ENCODE data around the gene FYTTD1.

FYTTD1 gene

DNA sequence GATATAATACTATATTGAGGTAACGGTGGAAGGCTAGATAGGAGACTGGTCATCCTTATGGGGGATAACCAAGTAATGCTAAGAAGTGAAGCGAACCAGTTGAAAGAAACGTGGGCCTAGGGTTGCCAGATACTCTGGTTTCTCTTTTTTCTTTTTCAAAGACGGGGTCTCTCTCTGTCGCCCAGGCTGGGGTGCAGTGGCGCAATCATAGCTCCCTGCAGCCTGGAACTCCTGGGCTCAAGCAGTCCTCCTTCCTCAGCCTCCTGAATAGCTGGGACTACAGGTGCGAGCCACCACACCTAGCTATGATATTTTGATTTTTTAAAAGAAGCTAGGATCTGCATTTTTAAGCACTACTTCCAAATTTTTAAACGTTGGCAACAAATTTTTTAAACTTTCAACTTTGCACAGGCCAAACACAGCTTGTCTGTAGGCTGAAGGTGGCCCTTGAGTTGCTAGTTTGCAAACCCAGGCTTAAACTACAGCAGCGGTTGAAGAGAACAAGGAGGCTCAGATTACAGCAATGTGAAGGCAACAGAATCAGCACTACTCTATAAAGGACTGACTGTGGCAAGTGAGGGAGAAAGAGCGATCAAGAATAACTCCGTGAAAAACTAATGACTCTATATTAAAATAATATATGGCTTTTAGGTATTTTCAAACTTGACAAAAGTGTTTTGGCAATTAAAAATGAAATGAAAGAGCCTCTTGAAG lies 11.8 kb upstream of the FYTTD1 start:
- DNase-seq, result no peak

DNA sequence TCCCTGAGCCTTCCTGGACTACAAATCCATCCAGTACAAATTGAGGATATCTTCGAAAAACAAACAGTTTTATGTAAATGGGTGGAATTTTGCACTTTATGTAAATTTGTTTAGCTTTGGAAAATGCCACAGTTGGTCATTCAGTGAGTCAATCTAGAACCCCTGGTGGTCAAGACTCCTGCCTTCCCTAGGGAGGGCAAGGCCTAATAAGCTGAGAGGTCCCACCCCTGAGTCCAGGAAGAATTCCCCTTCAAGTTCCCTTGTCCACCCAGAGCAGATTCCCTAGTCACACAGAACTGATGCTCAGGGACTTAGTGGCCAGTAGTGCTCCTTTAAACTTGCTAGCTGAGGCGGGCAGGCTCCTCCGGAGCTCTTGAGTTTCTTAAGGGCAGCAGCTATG lies 6.9 kb upstream of the FYTTD1 start:
- no peak for DNase-seq

- no peak for DNase-seq
These were observed 3.5 kb upstream of the FYTTD1 start for GRCh38 chr3:197746209-197746608.

DNA sequence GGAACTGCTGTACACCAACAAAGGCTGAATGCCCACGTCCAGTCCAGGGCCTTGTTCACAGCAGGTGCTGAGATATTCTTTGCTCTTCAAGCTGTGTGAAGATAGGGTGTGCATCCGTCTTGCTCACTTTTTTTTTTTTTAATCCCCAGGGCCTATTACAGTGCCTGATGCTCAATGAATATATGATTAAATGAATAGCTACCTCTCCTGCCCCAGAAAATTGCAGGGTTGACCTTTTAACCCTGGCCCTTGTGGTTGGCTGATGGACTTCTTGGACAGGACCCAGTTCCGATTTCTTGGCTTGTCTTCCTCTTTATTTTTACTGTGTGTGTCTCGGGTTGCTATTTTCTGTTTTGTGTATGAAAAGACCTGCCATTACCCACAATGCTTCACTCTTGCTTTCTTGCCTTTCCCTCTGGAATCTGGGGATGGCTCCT lies 2.9 kb upstream of the FYTTD1 start:
- DNase-seq, result peak; percentile 41

DNA sequence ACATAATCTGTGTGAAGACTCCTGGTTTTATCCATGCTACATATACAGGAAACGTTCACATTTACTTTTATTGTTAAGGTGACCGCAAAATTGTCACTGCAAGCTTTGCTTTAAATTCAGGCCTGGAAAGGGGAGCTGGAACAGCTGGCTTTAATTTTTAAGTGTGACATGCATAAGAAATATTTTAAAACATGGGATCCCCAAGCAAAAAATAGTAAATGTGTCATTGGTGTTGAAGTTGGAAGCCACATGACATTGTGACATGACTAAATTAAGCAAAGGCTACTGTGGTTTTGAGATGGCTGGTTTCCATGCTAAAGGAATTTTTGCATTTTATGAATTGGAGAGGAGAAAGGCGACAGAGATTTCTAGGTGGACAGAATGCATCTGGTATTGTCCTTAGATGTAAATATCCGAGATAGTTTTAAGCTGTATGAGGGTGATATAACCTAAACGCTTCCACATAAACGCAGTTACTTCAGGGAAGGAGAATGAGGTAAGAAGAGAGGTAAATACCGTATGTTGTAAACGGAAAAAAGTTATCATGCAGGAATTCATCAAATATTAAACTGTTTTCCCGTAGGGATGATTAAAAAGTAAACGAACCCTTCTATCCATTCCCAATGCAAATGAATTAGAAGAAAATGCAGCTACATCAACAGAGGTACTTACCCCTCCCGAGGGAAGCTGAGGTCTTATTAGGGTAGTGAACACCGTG lies 927 bp upstream of the FYTTD1 start:
- peak; percentile 34 for DNase-seq

DNA sequence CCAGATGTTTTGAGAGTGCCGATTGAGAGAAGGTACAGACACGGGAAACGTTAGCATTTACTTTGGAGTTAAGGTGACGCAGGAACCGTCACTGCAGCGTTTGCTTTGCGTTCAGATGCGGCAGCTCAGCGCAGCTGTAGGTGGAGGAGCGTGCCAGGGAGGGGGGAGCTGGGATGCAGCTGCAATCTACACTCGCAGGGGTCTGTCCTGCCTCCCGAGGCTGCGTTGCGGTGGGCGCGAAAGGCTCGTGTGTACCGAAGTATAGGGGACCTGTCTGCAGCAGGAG lies 425 bp upstream of the FYTTD1 start:
- peak; percentile 87 for DNase-seq

DNA sequence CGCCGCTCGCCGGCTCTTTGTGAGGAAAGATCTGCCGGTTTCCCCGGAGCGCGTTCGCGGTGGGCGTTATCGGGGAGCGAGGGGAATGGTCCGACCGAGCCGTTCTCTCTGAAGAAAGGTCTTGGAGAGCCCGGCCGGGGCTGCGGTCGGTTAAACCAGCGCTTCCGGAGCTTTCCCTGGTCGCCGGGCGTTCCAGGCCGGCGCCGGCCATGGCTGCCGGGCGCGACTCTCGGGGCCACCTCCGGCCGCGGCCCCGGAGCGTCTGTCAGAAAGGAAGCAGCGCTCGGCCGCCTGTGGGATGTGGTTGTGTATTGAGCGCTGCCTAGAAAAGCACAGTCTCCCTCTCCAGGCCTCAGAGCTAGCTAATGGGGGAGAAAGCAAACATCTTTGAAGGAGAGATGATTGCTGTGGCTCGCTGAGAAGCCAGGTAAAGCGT lies 731 bp downstream of the FYTTD1 start:
- DNase-seq, result peak; percentile 78

GRCh38 chr3:197750858-197751737 lies 1.4 kb downstream of the FYTTD1 start:
- peak; percentile 68 for DNase-seq

DNA sequence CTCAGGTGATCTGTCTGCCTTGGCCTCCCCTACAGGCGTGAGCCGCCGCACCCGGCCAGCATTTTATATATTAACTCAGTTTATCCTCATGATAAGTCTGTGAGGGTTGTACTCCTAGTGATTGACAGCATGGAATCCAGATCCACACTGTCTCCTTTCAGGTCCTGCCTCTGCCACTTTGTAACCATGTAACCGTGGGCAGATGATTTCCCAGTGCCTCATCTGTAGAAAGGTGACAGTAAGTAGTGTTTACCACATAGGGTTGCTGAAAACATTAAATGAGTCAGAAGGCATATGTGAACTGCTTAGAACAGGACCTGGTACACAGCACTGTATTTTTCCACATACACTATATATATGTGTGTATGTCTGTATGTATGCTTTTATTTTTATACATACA lies 2.4 kb downstream of the FYTTD1 start:
- no peak for DNase-seq

DNA sequence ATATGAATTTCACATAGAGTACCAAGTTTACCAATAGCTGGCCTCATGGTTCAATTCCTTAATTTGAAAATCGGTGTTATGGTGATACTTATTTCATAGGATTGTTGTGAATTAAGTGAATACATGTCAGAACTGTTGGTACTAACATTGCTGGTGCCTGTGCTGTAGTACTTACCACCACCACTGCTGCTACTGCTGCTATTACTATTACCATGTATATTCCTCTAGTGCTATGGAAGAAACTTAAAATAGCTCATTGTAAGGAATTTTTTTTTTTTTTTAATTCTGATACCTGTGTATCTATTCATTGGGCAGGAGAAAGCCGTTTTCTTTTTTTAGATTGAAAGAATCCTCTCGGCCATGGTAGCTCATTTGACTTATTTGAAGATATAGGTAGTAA lies 3.6 kb downstream of the FYTTD1 start:
- no peak for DNase-seq

GRCh38 chr3:197756704-197757103 lies 7.0 kb downstream of the FYTTD1 start:
- DNase-seq, result no peak

DNA sequence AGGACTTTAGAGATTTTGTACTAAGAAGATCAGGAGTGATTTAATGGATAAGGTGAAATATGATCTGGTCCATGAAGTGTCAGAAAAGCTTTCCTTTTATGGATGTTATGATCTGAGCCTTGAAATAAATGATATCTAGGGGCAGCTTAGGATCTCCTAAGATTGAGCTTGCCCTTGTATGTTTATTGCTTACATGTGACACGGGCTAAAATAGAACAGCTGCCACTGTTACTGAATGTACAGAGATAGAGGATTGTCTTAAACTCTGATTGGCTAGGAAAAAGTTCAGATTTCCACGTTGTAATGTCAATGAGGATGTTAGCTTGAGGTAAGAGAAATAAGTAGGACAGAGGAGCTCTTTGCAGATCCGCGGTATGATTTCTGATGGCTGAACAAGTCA lies 8.8 kb downstream of the FYTTD1 start:
- no peak for DNase-seq

DNA sequence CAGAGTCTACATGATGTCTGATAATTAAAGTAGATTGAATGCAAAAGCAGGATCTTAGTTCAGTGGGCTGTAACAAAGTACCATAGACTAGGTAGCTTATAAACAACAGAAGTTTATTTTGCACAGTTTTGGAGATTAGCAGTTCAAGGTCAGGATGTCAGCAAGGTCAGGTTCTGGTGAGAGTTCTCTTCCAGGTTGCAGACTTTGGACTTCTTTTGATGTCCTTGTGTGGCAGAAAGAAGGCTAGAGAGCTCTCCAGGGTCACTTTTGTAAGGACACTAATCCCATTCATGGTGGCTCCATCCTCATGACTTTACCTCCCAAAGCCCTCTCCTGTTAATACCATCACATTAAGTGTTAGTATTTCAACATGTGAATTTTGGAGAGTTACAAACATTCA lies 12.1 kb downstream of the FYTTD1 start:
- DNase-seq, result no peak

- no peak for DNase-seq
These were observed 25.6 kb downstream of the FYTTD1 start for GRCh38 chr3:197775317-197775716.

- DNase-seq, result no peak
These were observed 32.5 kb downstream of the FYTTD1 start for GRCh38 chr3:197782230-197782629.

DNA sequence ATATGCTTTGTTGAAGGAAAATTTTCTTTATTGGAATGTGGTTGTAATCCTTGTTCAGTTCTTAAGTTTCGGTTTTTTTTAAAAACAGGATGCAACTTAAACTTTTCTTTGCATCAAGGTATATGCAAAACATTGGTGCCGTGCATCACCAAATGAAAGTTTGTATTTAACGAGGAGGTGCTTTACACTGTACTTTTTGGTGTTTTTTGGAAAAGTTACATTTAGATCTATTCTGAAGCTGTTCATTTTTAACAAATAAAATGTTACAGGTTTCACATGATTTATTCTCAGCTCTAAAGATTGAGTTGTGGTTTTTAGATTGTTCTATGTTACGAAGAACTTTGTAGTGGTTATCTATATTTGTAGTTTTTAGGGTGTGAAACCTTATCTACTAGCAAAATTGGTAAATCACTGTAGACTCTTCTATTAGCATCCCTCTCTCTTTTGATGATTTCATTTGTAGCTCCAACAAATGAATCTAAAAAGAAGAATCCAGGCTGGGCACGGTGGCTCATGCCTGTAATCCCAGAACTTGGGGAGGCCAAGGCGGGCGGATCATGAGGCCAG lies 34.4 kb downstream of the FYTTD1 start:
- no peak for DNase-seq

- DNase-seq, result no peak
These were observed 37.7 kb downstream of the FYTTD1 start for GRCh38 chr3:197787412-197787811.

GRCh38 chr3:197789309-197789708 lies 39.6 kb downstream of the FYTTD1 start:
- DNase-seq, result no peak

GRCh38 chr3:197790033-197790432 lies 40.4 kb downstream of the FYTTD1 start:
- no peak for DNase-seq

- DNase-seq, result peak; percentile 88
These were observed 41.6 kb downstream of the FYTTD1 start, which contains the start of gene LRCH3 for GRCh38 chr3:197791113-197791891. Gene LRCH3 (plus strand): TSS chr3:197791254. CDS start chr3:197791279, 25 bp downstream.

GRCh38 chr3:197791892-197792647 lies 42.4 kb downstream of the FYTTD1 start:
- DNase-seq, result peak; percentile 64

DNA sequence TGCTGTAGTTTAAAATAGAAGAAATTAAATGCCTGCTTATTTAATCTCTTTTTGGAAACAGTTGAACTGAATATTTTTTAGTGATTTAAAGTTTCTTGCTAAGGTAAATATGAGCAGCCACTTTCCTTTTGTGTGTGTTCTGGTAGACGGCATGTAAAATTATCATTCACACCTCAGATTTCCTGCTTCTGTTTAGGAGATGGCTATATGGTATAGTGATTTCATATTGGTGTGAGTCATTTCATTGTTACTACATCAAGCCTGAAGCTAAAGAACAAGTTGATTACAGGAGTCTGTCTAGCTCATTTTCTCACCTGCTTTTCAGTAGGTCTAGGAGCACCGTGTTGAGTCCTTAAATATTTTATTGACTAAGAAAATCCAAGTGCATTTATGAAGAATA lies 43.6 kb downstream of the FYTTD1 start:
- peak; percentile 56 for DNase-seq

All from NCI-H69 (cell line).